ENCODE results near the gene RAB13.
A peak's percentile ranks its signal among the peaks of the same experiment; 100 is the strongest.

Gene RAB13

GRCh38 chr1:153963850-153964331 is 22.2 kb downstream of the RAB13 start:
- Histone ChIP-seq H3K27ac (ENCODE audit: low read length) (peak overlapping the region; percentile 80), H4K20me1 (ENCODE audit: insufficient read depth, low read length) (no peaks in the 10 kb centered on the region; the same call in 1 of the 2 replicates), H2AFZ (ENCODE audit: low read depth, low read length) (peak overlapping the region; percentile 84), H3K4me2 (ENCODE audit: insufficient read depth, low read length) (peak overlapping the region; percentile 91), H3K9ac (ENCODE audit: low read depth, low read length) (peak overlapping the region; percentile 87), H3K4me1 (ENCODE audit: insufficient read depth, low read length) (peaks cover 71% of the 10 kb centered on the region), H3K9me3 (ENCODE audit: insufficient read depth, low read length, severe bottlenecking) (no peaks in the 10 kb centered on the region), H3K79me2 (ENCODE audit: insufficient read depth, low read length) (peaks cover 74% of the 10 kb centered on the region), H3K27me3 (ENCODE audit: insufficient read depth, low read length, poor library complexity) (no peaks in the 10 kb centered on the region), H3K4me3 (ENCODE audit: low read depth in 1 of 2, low read length in 2 of 2) (peak overlapping the region; percentile 80 to 89; a peak in 3 of 4 replicates), H3K36me3 (ENCODE audit: insufficient read depth, low read length) (peaks cover 24% of the 10 kb centered on the region)
- TF ChIP-seq CTCF (IDR thresholded peaks at IDR 0.05; ENCODE audit: borderline replicate concordance, extremely low read depth, low read length, poor library complexity, severe bottlenecking) (no peak), EZH2 (IDR thresholded peaks at IDR 0.05; ENCODE audit: borderline replicate concordance, low read depth, low read length, severe bottlenecking) (no peak)
- ATAC-seq (ENCODE audit: insufficient read depth, low read depth) (no peak), DNase-seq (no peak)

DNA sequence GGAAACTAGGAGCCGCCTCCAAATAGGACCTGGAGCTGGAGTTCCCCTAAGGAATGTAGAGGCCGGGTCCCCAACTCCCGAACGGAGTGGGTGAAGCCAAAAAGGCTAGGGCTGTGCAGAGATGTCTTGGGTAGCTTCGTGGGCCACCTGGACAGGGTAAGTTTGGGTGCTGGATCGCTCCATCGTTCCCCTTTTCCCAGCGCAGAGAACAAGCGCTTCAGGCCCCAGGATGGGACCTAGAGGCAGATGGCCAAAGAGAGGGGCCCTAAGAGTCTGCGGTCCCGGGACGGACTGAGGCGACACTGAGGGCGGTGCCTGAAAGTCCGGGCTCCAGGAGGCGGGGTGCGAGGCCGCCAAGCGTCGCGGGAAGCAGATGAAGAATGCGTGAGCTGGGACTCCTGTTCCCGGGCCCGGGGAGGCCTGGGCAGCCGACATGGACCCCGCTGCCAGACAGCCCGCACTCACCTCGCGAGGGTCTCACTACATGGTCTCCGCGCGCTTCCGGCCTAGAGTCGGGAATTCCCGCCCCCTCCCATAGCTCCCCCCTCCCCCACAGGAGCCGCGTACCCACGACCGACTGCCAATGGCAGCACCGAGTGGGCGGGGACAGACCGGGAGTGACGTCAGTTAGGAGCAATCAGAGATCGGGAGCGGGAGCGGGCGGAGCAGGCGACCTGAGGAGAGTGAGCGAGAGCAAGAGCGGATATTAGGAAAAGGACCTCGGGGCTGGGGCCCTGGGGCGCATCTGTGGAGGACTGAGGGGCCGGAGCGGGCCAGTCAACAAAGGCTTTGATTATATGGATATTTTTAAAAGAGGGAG is 22.9 kb downstream of the RAB13 start, which contains the start of gene SLC39A1:
TSS of gene SLC39A1 (minus strand) at position 508 of the 820 bp plus-strand sequence. CDS start 822 bp downstream, outside the sequence.
- Histone ChIP-seq H3K79me2 (ENCODE audit: insufficient read depth, low read length) (peaks cover 71% of the 10 kb centered on the region), H3K9me3 (ENCODE audit: insufficient read depth, low read length, severe bottlenecking) (no peaks in the 10 kb centered on the region), H3K36me3 (ENCODE audit: insufficient read depth, low read length) (peaks cover 24% of the 10 kb centered on the region), H3K27ac (ENCODE audit: low read length) (peak within 1 kb of the TSS; percentile 80), H3K4me1 (ENCODE audit: insufficient read depth, low read length) (peaks cover 67% of the 10 kb centered on the region), H3K9ac (ENCODE audit: low read depth, low read length) (peak within 1 kb of the TSS; percentile 87), H3K4me2 (ENCODE audit: insufficient read depth, low read length) (peak within 1 kb of the TSS; percentile 91), H3K4me3 (ENCODE audit: low read depth in 1 of 2, low read length in 2 of 2) (peak within 1 kb of the TSS; percentile 80 to 89), H4K20me1 (ENCODE audit: insufficient read depth, low read length) (peaks cover under 1% of the 10 kb centered on the region; the same call in 1 of the 2 replicates), H3K27me3 (ENCODE audit: insufficient read depth, low read length, poor library complexity) (no peaks in the 10 kb centered on the region), H2AFZ (ENCODE audit: low read depth, low read length) (peak within 1 kb of the TSS; percentile 90)
- DNase-seq (peak; percentile 99), ATAC-seq (ENCODE audit: insufficient read depth, low read depth) (peak; percentile 70)
- TF ChIP-seq EZH2 (IDR thresholded peaks at IDR 0.05; ENCODE audit: borderline replicate concordance, low read depth, low read length, severe bottlenecking) (no peak), CTCF (IDR thresholded peaks at IDR 0.05; ENCODE audit: borderline replicate concordance, extremely low read depth, low read length, poor library complexity, severe bottlenecking) (no peak)

DNA sequence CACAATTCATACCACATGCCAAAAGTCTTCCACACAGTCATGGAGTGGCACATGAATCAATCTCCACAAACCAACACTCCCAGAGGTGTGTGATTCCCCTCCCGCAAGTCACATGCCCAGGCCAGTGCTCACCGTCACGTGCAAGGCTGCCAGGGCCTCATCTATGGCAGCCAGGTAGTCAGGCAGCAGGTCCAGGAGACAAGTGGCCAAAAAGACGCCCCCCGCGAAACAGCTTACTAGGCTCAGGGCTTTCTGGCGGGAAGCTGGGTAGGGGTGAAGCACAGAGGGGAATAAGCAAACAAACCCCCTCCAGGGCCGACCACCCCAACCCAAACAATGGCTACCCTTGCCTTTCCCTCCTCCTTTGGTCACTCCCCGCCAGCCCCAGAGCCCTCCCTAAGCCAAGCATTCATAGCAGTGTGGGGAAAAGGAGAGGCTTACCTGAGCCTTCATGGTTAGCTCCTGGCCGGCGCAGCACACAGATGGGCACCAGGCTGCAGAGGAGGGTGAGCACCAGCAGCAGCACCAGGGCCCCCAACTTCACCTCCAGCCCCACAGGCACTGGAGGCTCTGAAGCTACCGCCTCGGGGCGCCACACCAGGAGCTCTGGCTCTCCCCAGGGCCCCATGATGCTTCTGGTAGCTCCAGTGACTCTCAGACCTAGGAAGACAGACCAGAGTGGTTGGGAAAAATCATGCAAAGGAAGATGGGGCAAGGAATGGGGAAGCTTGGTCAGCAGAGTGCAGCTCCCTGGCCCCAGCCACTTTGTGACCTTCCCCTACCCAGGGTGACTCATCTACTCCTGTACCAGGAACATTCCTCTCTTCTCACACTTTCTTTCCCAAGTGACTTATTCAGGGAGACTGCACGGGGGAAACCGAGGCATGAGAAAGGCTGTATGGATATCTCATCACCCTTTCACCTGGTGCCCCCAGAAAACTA is 23.8 kb downstream of the RAB13 start:
- peaks cover 74% of the 10 kb centered on the region for H3K79me2 ChIP-seq (ENCODE audit: insufficient read depth, low read length)
- no peak for DNase-seq
- H2AFZ ChIP-seq (ENCODE audit: low read depth, low read length), result peak overlapping the region; percentile 90

More for the DNA sequence above, 23.8 kb downstream of the RAB13 start:
- Histone ChIP-seq H4K20me1 (ENCODE audit: insufficient read depth, low read length) (peaks cover 9% of the 10 kb centered on the region), H3K4me1 (ENCODE audit: insufficient read depth, low read length) (peaks cover 67% of the 10 kb centered on the region), H3K36me3 (ENCODE audit: insufficient read depth, low read length) (peaks cover 27% of the 10 kb centered on the region), H3K27ac (ENCODE audit: low read length) (peak overlapping the region; percentile 80), H3K9ac (ENCODE audit: low read depth, low read length) (peak overlapping the region; percentile 87), H3K4me3 (ENCODE audit: low read depth in 1 of 2, low read length in 2 of 2) (peak overlapping the region; percentile 80 to 89), H3K9me3 (ENCODE audit: insufficient read depth, low read length, severe bottlenecking) (no peaks in the 10 kb centered on the region), H3K4me2 (ENCODE audit: insufficient read depth, low read length) (peak overlapping the region; percentile 91), H3K27me3 (ENCODE audit: insufficient read depth, low read length, poor library complexity) (no peaks in the 10 kb centered on the region)
- TF ChIP-seq EZH2 (IDR thresholded peaks at IDR 0.05; ENCODE audit: borderline replicate concordance, low read depth, low read length, severe bottlenecking) (no peak), CTCF (IDR thresholded peaks at IDR 0.05; ENCODE audit: borderline replicate concordance, extremely low read depth, low read length, poor library complexity, severe bottlenecking) (no peak)
- ATAC-seq (ENCODE audit: insufficient read depth, low read depth), result no peak

All from DND-41 (cell line).